ENCODE measurements around the gene EIPR1. TPM values are rescaled to one million over a fixed set of nuclear protein-coding genes. Genes with fewer than 3 reads are reported as not detected.

Gene EIPR1
- total RNA-seq, 4 donors from 2014 or later: 13.1 to 41.0 (median 27.4) TPM

DNA sequence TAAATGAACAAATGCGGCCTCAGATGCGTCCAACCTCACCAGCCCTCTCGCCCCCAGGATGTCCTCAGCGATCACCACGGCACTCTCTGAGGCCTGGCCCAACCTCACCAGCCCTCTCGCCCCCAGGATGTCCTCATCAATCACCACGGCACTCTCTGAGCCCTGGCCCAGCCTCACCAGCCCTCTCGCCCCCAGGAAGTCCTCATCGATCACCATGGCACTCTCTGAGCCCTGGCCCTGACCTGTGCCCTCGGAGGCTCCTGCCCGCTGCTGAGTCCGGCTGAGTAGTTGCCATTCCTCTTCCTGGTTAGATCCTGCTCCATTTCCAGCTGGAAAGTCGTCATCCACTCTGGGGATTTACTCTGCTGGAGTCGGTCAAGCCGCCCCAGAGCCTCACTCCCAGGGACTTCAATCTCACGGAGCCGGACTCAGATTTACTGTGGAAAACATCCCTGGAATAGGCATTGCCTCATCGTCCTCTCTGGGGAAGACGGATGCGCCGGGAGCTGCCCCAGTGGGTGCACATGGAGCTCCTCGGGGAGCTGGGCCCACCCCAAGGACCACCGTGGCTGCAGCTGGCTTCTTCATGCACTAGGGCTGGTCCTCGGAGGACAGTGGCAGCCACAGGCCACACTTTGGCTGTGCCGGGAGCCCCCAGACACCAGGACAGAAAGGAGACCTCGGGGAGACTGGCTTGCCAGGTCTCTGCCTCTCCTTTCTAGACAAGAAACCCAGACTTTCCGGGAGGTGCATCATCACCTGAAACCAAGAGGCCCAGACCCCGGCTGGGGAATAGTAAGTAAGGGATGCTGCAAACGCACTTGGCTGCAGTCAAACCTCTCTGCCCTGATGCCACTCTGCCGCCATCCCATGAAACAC lies 230.6 kb downstream of the EIPR1 start:
- DNase-seq: no peak
- Histone ChIP-seq H3K4me3 (no peak overlapping the region), H3K36me3 (no peaks in the 10 kb centered on the region), H3K27me3 (no peaks in the 10 kb centered on the region), H3K9me3 (no peaks in the 10 kb centered on the region), H3K4me1 (no peaks in the 10 kb centered on the region), H3K27ac (no peak overlapping the region)
- intact Hi-C loops (cut with DNase I; ENCODE audit: low total_unique reads) (no loop called here), in situ Hi-C loops (cut with MboI; ENCODE audit: low pct_ligation_motif_present in 1 of 4, low pct_unique_long_range_greater_than_20kb in 1 of 4, low sequenced_read_pairs in 3 of 4) (no loop called here)
- TF ChIP-seq POLR2AphosphoS5 (IDR thresholded peaks at IDR 0.05) (no peak), EP300 (IDR thresholded peaks at IDR 0.05; ENCODE audit: low read depth) (no peak), POLR2A (IDR thresholded peaks at IDR 0.05) (no peak)
- TF ChIP-seq, protein P1, sequence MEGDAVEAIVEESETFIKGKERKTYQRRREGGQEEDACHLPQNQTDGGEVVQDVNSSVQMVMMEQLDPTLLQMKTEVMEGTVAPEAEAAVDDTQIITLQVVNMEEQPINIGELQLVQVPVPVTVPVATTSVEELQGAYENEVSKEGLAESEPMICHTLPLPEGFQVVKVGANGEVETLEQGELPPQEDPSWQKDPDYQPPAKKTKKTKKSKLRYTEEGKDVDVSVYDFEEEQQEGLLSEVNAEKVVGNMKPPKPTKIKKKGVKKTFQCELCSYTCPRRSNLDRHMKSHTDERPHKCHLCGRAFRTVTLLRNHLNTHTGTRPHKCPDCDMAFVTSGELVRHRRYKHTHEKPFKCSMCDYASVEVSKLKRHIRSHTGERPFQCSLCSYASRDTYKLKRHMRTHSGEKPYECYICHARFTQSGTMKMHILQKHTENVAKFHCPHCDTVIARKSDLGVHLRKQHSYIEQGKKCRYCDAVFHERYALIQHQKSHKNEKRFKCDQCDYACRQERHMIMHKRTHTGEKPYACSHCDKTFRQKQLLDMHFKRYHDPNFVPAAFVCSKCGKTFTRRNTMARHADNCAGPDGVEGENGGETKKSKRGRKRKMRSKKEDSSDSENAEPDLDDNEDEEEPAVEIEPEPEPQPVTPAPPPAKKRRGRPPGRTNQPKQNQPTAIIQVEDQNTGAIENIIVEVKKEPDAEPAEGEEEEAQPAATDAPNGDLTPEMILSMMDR (IDR thresholded peaks at IDR 0.05): no peak
- 88 to 90% methylated on average over 2 to 30 of the region's 30 CpGs for WGBS, 2 donors (ENCODE audit: low coverage in 1 of 2)

DNA sequence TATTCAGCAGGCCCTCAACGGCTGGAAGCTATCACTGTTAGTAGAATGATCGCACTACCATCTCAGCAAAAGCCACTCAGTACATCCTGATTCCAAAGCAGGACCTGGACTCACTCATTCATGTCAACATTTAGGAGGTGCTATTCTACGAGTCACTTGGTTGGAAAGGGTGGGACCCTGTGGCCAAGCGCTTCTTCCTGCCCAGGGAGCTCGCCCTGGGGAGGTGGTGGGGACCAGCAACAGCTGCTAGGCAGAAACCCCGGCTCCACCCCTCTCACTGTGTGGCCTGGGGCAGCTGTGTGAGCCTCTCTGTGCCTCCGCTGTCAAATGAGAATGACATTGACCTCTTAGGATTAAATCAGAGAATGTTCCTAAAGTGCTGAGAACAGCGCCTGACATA lies 231.4 kb downstream of the EIPR1 start:
- 66 to 100% methylated on average over 1 to 8 of the region's 8 CpGs for WGBS, 2 donors (ENCODE audit: low coverage in 1 of 2)
- intact Hi-C loops (cut with DNase I; ENCODE audit: low total_unique reads) (no loop called here), in situ Hi-C loops (cut with MboI; ENCODE audit: low pct_ligation_motif_present in 1 of 4, low pct_unique_long_range_greater_than_20kb in 1 of 4, low sequenced_read_pairs in 3 of 4) (no loop called here)
- TF ChIP-seq POLR2AphosphoS5 (IDR thresholded peaks at IDR 0.05) (no peak), POLR2A (IDR thresholded peaks at IDR 0.05) (no peak)
- TF ChIP-seq, protein P1 (IDR thresholded peaks at IDR 0.05): no peak
- DNase-seq: no peak
- no peaks in the 10 kb centered on the region for H3K36me3 ChIP-seq
- no peaks in the 10 kb centered on the region for H3K27me3 ChIP-seq
- H3K9me3 ChIP-seq: no peaks in the 10 kb centered on the region
- H3K27ac ChIP-seq: no peak overlapping the region
- no peak overlapping the region for H3K4me3 ChIP-seq
- H3K4me1 ChIP-seq: no peaks in the 10 kb centered on the region

DNA sequence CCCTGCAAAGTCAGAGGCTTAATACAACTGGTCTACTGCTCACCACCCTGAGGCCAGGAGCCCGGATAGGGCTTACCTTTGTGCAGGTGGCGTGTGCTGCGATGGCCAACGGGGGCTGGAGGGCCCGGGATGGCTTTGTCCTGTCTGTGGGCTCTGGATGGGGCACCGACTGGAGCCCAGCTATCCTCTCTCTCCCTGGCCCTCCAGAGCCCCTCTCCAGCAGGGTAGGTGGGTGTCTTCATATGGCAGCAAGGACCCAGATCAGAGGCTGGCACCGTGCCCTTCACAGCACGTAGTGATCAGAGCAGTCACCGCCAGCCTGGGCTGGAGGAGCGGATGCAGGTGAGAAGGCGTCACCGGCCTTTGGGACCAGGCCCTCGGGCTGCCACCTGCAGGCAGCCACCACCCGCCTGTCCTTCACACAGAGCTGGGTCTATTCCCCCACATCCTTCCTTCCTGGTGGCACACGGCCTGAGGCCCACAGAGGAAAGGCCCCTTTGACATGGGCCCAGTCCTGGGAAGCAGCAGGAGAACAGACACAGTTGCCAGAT lies 232.1 kb downstream of the EIPR1 start:
- DNase-seq: no peak
- 65% methylated on average over 10 of the region's 15 CpGs; no CpG with 5 or more reads in 1 of the 2 donors for WGBS, 2 donors (ENCODE audit: low coverage in 1 of 2)
- no peak for TF ChIP-seq POLR2AphosphoS5 (IDR thresholded peaks at IDR 0.05)
- TF ChIP-seq, protein P1 (IDR thresholded peaks at IDR 0.05): no peak
- TF ChIP-seq EP300 (IDR thresholded peaks at IDR 0.05; ENCODE audit: low read depth): no peak
- no peak for TF ChIP-seq POLR2A (IDR thresholded peaks at IDR 0.05)
- Histone ChIP-seq H3K27ac (no peak overlapping the region), H3K9me3 (no peaks in the 10 kb centered on the region), H3K4me3 (no peak overlapping the region), H3K27me3 (no peaks in the 10 kb centered on the region), H3K36me3 (no peaks in the 10 kb centered on the region), H3K4me1 (no peaks in the 10 kb centered on the region)
- in situ Hi-C loops (cut with MboI; ENCODE audit: low pct_ligation_motif_present in 1 of 4, low pct_unique_long_range_greater_than_20kb in 1 of 4, low sequenced_read_pairs in 3 of 4): no loop called here
- intact Hi-C loops (cut with DNase I; ENCODE audit: low total_unique reads): no loop called here

DNA sequence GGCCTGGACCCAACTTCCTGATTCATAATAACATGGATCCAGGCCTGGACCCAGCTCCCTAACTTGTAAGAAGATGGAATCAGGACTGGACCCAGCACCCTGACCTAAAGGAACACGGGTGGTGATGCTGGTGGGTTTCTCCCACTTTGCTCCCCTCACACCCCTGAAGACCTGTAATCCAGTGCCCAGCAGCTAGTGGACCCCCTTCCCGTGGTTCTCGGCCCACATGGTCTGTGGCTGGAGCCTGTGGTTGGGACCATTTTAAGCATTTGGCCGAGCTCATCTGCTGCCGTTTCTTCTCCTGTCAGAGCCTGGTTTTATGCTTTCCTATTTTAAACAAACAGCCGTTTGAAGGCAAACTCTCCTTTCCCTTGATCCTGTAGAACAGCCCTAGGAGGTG lies 232.8 kb downstream of the EIPR1 start:
- in situ Hi-C loops (cut with MboI; ENCODE audit: low pct_ligation_motif_present in 1 of 4, low pct_unique_long_range_greater_than_20kb in 1 of 4, low sequenced_read_pairs in 3 of 4) (no loop called here), intact Hi-C loops (cut with DNase I; ENCODE audit: low total_unique reads) (no loop called here)
- Histone ChIP-seq H3K36me3 (no peaks in the 10 kb centered on the region), H3K27me3 (no peaks in the 10 kb centered on the region), H3K9me3 (no peaks in the 10 kb centered on the region), H3K4me1 (no peaks in the 10 kb centered on the region), H3K27ac (no peak overlapping the region), H3K4me3 (no peak overlapping the region)
- WGBS, 2 donors (ENCODE audit: low coverage in 1 of 2): 74% methylated on average over 6 of the region's 6 CpGs; no CpG with 5 or more reads in 1 of the 2 donors
- no peak for DNase-seq
- TF ChIP-seq POLR2AphosphoS5 (IDR thresholded peaks at IDR 0.05) (no peak), POLR2A (IDR thresholded peaks at IDR 0.05) (no peak), EP300 (IDR thresholded peaks at IDR 0.05; ENCODE audit: low read depth) (no peak)
- TF ChIP-seq, protein P1 (IDR thresholded peaks at IDR 0.05): no peak
